GM19240 (cell line): ENCODE results near the gene DTNA.
"Not testable (repeated sequence)": the region's sequence is repeated elsewhere in the genome, so short reads cannot be mapped to it uniquely, and the experiment has no call there.

Experiments used
- DNase-seq: peaks from one replicate; pipeline ENCODE4 v3.0.0; 2011; ENCODE audit warnings: low spot score; ENCODE audit not compliant: insufficient read length

Gene DTNA

DNA sequence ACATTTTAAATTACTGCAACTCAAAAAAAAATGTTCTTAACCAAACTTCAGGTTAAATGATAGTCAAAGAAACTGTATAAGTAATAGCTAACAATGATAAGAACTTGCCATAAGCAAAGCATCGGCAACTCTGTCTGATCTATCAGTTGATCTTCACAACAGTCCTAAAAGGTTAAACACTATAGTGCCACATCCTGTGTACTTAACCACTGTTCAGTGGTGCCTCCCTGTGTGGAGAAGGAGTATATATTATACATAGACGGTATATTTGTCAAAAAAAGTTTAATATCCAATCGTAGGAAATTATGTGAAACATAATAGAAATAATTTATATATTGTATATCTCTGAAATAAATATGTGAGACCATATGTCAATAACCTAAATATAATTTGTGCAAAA is 13.0 kb downstream of the DTNA start:
- no peak for DNase-seq

DNA sequence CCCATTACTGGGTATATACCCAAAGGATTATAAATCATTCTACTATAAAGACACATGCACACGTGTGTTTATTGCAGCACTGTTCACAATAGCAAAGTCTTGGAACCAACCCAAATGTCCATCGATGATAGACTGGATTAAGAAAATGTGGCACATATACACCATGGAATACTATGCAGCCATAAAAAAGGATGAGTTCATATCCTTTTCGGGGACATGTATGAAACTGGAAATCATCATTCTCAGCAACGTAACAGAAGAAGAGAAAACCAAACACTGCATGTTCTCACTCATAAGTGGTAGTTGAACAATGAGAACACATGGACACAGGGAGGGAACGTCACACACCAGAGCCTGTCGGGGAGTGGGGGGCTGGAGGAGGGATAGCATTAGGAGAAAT is 15.6 kb downstream of the DTNA start:
- not testable (repeated sequence) for DNase-seq

- DNase-seq: no peak
Observed at GRCh38 chr18:34726286-34727004, 16.3 kb downstream of the DTNA start.

DNA sequence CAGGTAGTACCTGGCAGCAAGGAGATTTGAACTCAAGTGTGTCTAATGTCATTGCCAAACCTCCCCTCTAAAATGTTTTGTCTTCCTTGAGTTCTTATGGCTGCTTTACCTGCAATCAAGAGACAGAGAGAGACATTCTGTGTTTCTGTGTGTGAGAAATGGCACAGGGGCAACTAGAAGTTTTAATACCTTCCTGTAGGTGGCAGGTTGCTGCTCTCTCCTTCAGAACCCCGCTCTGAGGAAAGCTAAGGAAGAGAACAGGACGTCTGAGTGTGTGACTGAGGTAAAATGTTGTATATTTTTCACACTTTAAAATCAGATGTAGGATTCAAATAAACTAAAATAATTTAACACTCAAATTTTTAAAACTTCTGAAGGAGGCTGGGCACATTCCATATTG is 19.2 kb downstream of the DTNA start:
- DNase-seq: no peak

- DNase-seq: no peak
Observed at GRCh38 chr18:34729740-34730355, 19.8 kb downstream of the DTNA start.

DNA sequence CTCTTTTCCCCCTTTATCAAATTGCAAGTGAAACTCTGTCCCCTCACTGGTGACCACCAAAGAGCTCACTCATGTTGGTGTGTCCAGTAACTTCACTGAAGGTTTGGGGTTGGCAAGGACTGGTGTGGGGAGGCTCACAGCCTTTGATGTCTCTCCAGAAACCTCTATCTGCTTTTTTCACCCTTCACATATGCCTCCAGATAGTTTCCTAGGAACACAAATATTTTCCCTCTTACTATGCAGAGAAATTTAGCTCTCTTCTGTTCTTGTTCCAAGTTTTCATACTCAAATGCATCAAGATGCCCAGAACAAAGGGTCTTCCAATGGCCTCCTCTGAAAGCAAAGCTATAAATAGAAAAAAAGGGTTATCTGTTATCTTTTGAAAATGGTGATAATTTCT is 20.7 kb downstream of the DTNA start:
- no peak for DNase-seq

DNA sequence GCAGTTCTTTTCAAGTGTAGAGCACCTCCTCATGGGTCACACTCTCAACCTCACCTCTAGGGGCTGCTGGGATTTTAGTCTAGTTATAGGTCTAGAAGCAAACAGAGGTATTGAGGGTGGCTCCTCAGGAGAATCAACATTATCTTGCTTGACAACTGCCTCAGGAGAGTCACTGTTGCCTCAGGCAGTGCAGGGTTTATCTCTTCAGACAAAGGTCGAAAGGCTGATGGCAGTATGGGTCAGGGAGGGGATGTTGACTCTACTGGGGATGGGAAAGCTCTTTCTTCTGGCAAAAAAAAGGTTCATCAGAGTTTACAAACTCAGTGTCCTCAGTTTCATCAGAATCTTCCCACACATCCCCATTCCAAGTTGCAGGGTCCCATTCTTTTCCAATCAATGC is 24.0 kb downstream of the DTNA start:
- DNase-seq: no peak

GRCh38 chr18:34734526-34734925 is 24.4 kb downstream of the DTNA start:
- not testable (repeated sequence) for DNase-seq

DNA sequence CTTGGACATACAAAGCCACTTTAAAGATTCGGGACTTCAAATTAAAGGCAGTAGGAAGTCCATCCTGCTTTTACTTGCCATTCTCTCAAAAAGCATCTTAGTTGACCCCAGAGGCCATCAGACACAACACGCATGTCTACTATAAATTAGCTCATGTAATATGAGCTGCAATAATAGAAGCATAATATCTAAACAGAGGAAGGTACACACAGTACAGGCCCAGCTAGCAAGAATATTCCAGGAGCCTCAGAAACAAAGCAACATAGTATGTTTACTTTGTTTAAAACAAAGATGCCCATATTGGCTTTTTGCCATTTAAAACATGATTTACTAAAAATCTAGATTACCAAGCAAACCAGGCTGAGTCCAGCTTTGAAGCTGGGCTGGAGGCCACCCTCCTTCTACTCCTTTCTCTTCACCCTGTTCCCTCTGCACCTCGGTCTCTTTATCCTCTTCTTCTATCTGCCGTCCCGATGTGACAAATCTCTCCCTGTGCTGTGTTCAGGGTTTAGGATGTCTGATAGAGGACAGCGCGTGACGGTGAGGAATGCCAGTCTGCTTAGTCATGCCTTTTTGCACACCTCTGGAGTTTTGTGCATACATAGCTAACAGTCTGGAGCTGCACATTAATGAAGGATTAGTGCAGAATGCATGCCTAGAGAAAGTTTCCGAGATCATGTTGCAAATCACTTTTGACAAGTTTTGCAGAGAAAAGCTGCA is 28.2 kb downstream of the DTNA start:
- no peak for DNase-seq

GRCh38 chr18:34740101-34740500 is 30.0 kb downstream of the DTNA start:
- DNase-seq: no peak

- DNase-seq: no peak
Observed at GRCh38 chr18:34740724-34741123, 30.6 kb downstream of the DTNA start.

DNA sequence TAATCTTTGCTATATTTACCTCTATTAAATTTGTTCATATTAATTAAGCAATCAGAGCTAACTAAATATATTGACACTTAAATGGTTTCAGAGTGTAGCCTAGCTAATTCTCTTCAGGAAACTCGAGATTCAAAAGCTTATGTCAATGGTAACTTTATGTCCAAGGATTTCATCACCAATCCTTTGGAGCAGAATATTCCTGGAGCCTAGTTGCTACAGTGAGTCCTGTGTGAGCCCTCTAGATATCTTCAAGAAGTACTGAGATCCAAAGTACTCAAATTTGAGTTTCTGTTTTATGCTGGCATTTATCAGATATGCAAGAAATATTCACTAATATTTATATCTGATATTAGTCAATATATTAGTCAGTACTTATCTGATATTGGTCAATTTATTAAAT is 31.3 kb downstream of the DTNA start:
- DNase-seq: no peak

DNA sequence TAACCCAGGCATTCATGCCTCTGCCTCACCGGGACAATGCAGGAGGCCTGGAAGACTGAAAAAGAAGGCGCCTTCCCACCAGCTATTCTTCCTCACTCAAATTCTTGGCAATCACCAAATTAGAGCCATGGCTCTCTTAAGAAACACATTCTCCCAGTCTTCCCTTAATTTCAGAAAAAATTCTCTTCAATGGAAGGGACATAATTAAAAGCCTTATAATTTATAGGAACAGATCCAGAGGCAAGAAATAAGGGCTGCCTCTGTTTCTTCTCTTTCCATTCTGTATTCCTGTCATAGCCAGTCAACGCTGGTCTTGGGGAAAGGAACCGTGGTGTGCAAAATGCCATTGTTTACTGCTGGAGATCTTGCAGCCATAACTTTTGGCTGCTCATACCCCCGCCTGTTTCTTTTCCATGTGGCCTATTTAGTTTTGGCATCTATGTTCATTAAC is 32.8 kb downstream of the DTNA start:
- no peak for DNase-seq

GRCh38 chr18:34744569-34744968 is 34.5 kb downstream of the DTNA start:
- DNase-seq: no peak

GRCh38 chr18:34746614-34747013 is 36.5 kb downstream of the DTNA start:
- no peak for DNase-seq

GRCh38 chr18:34749721-34750120 is 39.6 kb downstream of the DTNA start:
- DNase-seq: no peak

DNA sequence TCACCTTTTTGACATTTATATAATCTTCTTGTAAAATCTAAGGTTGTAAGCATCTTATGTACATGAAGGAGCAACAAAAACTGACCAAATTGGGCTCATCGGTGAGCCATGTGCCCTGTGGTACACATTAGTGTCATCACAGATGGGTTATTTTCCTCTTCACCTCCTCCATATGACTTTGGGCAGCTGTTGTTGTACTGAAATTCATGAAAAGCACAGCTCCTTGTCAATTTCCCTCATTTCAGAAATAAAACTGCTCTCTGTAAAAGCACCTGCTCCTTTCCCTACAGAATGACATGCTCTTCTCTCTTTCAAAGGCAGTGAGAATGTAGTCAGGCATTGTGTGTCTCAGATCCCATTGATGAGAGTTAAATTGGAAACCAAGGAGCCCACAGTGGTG is 42.0 kb downstream of the DTNA start:
- no peak for DNase-seq

DNA sequence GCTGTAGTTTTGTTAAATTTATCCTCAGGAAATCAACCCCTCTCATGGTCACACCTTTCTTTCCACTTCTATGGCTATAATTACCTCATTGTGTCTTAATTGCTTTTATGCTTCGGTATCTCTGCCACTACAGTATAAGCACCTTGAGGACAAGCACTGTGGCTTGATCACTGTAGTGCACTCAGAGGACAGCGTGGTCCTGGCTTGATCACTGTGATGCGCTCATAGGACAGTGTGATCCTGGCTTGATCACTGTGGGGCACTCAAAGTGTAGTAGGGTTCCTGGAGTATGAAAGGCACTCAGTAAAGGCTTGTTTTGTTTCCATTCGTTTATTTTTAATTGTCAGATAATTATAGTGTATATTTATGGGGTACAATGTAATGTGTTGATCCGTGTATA is 44.2 kb downstream of the DTNA start:
- no peak for DNase-seq

DNA sequence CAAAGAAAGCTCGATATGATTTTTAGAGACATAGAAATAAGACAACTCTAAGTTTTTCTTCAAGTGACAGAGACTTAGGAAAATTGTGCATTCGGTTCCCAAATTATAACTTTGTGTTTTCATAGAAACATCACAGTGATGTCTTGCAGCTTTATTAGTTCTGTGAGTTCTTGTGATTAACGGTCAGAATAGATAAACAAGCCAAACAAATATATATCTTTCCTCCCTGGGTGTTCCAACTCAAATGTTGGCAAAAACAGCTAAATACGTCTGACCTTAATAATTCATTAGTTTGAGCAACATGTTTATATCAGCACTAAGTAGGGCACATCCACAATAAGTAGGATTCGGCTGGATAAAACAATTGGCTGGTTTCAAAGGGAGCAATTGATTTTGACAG is 47.6 kb downstream of the DTNA start:
- no peak for DNase-seq

DNA sequence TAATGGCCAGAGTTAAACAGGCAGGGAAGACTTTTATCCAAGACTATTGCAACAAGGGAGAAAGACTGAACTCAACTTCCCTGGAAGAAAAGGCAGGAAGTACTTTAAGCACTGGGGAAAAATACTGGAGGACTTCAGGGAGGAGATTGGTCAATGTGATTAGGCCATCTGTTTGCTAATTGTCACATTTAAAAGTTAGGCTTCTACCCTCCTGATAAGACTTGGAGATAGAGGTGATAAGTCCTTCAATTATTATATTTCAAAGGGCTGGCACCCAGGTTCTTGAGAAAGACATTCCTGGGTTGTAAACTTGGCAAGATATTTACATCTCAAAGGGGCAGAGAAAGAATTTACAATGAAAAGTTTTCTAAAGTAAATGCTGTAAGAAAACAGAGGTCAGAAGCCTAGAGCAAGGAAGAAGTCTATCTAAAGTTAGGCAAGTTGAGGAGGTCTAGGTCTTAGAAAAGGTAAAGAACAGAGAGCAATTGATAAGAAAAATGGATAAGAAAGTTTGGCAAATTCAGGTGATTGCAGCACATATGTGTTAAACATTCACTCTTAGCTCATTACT is 48.4 kb downstream of the DTNA start:
- DNase-seq: no peak

- DNase-seq: no peak
Observed at GRCh38 chr18:34760444-34760843, 50.3 kb downstream of the DTNA start.

GRCh38 chr18:34764451-34764850 is 54.4 kb downstream of the DTNA start:
- DNase-seq: no peak
